ENCODE results near the gene WNT7A.

DNA sequence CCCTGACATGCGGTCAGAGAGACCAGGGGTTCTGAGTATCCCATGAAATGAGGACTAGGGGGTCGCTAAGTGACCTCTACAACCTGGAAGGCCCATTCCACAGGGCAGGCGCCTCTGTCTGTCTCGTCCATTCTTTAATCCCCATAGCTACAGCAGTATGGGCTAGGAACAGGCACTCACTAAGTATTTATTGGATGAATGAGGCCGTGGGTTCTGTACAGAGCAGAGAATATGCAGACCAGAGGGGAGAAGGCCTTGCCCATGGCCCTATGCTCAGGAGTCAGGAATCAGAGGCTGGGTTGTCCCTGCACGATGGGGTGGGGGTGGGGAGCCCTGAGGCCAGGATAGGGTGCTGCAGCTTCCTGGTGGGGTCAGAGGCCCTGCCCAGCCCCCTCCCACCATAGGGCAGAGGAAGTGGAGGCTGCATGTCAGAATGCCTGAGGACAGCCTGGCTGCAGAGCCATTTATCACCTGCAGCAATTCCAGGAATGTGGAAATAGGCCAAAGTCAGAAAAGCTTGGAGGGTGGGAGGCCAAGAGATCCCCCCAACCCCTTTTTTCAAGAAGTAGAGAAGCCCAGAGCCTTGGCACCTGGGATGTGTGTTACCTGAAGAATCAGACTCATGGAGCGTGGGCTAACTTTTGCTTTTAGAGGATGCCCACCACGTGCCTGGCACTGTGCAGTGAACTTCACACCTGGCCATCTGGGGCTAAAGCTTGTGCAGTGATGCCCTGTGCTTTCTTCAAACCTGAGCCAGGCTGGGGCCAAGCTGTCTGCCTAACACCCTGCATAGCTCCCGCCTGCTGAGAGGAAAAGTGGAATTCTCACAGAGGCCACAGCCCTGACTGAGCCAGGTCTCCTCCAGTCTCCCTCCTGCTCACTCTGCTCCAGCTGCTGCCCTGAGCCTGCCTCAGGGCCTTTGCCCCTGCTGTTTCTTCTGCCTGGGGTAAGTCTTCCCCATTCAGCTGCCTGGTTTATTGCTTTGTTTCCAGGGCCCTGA, 109.4 kb downstream of the WNT7A start:
- TF ChIP-seq RFX5 (IDR thresholded peaks at IDR 0.05; ENCODE audit: low read length), result no peak
- no peak for TF ChIP-seq GATA2 (CRISPR knock-in tag; IDR thresholded peaks at IDR 0.05)
- TF ChIP-seq EZH2phosphoT487 (IDR thresholded peaks at IDR 0.05; ENCODE audit: borderline replicate concordance, low read depth), result no peak

Data from SK-N-SH (cell line).